Middle frontal gyrus (tissue), 1 donor: ENCODE measurements around the gene PTPRG.

ENCODE experiments used
- DNase-seq: peaks from one replicate; pipeline ENCODE4 v3.0.0-alpha.2; 2015; ENCODE audit warnings: low spot score; ENCODE audit errors: extremely low spot score

Gene PTPRG

GRCh38 chr3:62135741-62136140 is 574.4 kb downstream of the PTPRG start:
- no peak for DNase-seq

- no peak for DNase-seq
Observed at GRCh38 chr3:62139957-62140356, 578.6 kb downstream of the PTPRG start.

- no peak for DNase-seq
Observed at GRCh38 chr3:62142331-62143085, 581.1 kb downstream of the PTPRG start.

GRCh38 chr3:62143843-62144450 is 582.6 kb downstream of the PTPRG start:
- no peak for DNase-seq

DNA sequence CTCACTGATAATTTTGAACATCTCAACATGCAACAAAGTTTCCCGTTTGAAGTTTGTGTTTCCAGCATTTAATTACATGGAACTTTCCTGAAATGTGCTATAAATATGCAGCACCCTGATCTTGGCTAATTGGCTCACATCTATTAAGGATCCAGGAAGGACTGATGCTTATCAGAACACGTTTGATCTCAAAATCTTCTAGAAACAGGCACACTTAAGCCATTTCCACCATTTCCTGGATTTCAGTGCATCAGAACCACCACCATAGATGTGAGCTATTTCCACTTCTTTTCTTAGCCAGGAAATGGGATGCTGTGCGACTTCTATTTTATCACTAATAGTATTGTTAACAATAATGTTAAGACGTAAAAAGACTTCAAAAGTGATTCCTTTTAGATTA is 583.1 kb downstream of the PTPRG start:
- DNase-seq: no peak

- DNase-seq: no peak
Observed at GRCh38 chr3:62145086-62145757, 583.9 kb downstream of the PTPRG start.

DNA sequence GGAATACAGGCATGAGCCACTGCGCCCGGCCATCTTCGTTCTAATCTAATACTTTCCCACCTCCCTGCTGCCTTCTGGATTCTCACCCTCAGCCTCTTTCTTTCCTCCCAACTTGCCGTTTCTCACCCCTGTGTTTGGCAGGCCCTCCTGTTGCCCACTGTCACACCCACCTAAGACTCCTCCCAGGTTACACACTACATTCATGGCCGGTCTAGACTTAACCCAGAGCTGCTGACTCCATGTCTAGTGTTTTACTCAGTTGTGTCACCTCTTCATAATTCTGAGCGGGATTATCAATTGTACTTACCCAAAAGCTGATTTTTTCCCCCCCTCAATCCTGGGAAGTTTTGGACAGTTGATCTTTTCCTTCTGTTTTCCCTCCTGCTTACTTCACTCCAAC is 588.2 kb downstream of the PTPRG start:
- no peak for DNase-seq

DNA sequence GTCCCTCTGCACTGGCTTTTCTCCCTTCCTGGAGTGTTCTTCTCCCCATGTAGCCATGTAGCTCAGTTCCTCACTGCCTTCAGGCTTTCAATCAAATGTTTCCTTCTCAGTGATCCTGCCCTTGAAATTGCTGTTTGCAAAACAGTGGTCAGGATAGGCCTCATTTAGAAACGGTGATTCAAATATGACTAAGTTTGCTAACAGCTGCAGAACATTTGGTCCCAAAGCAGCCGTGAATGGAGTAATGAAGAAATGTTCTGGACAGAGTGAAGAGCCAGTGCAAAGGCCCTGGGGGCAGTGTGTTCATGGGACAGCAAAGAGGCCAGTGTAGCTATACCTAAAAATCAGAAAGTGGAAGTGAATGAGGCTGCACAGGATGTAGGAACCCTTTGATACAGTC is 588.6 kb downstream of the PTPRG start:
- DNase-seq: no peak

GRCh38 chr3:62151591-62151990 is 590.2 kb downstream of the PTPRG start:
- no peak for DNase-seq

DNA sequence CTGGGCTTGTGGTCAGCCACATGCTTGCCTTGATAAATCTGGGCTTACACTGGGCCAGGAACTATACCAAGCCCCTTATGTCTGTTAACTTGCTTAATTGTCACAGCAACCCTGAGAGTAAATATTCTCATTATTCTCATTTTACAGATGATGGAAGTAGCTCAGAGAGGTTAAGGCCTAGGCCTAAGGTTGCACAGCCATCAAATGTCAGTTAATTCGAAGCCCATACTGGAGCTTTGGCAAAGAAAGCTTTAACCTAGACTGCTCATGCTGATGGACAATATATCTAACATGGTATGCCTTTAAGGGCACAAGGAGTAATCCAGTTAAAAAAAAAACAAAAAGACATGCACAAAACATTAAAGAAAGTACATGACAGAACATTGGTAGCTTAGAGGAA is 591.9 kb downstream of the PTPRG start:
- DNase-seq: no peak

DNA sequence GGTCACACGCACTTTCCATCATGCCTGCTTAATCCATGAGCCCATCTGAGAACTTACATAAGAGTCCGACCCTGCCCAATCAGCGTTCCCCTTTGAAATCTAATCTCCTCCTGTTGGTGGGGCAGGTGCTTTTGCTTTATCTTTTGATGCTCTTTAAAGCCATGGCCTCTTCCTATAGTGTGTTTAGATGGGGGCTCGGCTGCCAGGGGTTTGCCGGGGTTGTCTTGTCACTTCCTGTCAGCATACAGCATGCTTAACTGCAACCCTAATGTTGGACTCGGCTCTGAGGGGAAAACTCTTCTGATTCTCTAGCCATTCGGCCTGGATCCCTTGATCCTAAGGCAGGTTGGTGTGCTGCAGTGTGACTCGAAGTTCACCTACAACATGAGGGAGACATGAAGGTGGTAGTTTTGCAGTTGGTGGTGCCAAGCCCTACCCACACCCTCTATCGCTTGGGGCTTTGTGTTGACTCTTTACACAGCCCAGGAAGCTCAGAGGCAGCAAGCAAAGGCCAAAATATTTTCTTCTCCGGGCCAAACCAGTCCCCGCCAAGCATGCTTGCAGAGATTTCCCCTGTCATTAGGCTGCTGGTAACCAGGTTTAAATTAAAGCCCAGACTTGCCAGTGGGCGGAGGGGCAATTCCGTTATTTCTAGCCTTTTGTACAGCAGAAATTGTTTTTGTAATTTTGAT is 593.2 kb downstream of the PTPRG start:
- DNase-seq: no peak

DNA sequence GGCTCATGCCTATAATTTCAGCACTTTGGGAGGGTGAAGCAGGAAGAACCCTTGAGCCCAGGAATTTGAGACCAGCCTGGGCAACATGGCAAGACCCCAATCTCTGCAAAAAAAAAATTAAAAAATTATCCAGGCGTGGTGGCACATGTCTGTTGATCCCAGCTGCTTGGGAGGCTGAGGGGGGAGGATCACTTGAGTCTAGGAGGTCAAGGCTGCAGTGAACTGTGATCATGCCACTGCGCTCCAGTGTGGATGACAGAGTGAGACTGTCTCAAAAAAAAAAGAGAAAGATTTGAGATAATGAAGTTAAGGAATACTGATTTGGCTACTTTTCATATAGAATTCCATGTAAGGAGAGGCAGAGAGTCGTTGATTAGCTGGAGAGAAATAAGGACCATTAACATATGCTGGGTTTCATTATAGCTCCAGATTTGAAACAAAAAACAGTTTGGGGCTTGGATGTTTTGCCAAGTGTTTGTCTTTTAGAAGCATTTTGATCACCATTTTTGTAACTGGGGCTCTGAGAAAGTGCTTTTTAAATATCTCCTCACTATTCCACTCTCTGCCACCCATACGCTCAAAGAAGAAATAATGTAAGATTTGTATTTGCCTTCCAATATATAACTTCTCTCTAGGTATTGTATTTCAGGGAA is 597.8 kb downstream of the PTPRG start:
- DNase-seq: no peak

GRCh38 chr3:62159709-62160092 is 598.3 kb downstream of the PTPRG start:
- DNase-seq: no peak

- DNase-seq: no peak
Observed at GRCh38 chr3:62161371-62161770, 600.0 kb downstream of the PTPRG start.

- no peak for DNase-seq
Observed at GRCh38 chr3:62164196-62164595, 602.8 kb downstream of the PTPRG start.

DNA sequence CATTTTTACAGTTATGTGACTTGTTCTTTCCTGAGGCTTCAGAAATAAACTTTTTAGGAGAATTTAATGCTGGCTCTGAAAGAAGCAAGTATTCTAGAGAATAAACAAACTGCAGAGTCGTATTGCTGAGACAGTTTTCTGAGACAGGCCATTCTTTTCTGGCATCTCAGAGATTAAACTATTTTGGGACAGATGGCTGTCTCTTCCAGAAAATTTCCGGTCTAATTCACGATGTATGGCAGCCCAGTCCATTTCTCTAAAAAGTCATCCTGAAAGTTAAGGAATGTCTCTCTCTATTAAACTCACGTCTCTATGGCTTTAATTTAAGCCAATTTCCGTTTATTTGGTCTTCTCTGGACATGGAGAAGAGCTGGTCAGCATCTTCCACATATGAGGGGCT is 603.4 kb downstream of the PTPRG start:
- DNase-seq: no peak

GRCh38 chr3:62167566-62168262 is 606.3 kb downstream of the PTPRG start:
- DNase-seq: no peak

DNA sequence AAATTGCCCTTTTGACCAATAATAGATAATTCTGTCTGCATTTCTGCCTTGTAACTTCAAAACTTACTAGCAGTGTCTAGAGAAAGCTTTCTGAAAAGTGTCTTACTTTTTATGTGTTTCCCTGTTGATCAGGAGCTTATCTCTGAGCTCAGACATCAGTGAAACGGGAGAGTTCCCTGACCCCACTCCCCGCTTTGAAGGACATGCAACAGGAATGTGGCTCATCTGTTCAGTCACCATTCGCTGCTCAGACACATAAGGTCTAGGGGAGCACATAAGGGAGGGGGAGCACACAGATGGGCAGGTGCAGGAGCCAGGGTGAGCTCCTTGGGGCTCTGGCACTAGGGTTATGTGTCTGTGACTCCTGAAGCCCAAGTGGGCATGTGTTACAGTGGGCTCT is 607.0 kb downstream of the PTPRG start:
- no peak for DNase-seq

GRCh38 chr3:62169906-62170660 is 608.7 kb downstream of the PTPRG start:
- no peak for DNase-seq

GRCh38 chr3:62171789-62172188 is 610.4 kb downstream of the PTPRG start:
- no peak for DNase-seq
